ENCODE data around the gene CEP170B.

CEP170B gene

GRCh38 chr14:104859900-104860299 lies 5.2 kb upstream of the CEP170B start:
- H3K27ac ChIP-seq = no peak overlapping the region
- no peak for TF ChIP-seq CTCF (conservative IDR thresholded peaks at IDR 0.05)

- TF ChIP-seq CTCF (conservative IDR thresholded peaks at IDR 0.05) = no peak
- no peak overlapping the region for H3K27ac ChIP-seq
Observed at GRCh38 chr14:104860414-104860813, 4.7 kb upstream of the CEP170B start.

- H3K27ac ChIP-seq = peak overlapping the region; percentile 90; the same call in 1 of the 2 replicates
- no peak for TF ChIP-seq CTCF (conservative IDR thresholded peaks at IDR 0.05)
Observed at GRCh38 chr14:104863131-104863862, 1.8 kb upstream of the CEP170B start.

GRCh38 chr14:104863923-104864266 lies 1.2 kb upstream of the CEP170B start:
- peak overlapping the region; percentile 90 for H3K27ac ChIP-seq
- TF ChIP-seq CTCF (conservative IDR thresholded peaks at IDR 0.05) = no peak

GRCh38 chr14:104864267-104865080 lies 594 bp upstream of the CEP170B start:
- TF ChIP-seq CTCF (conservative IDR thresholded peaks at IDR 0.05) = no peak
- peak overlapping the region; percentile 90 for H3K27ac ChIP-seq

GRCh38 chr14:104865631-104866441 lies 768 bp downstream of the CEP170B start:
- TF ChIP-seq CTCF (conservative IDR thresholded peaks at IDR 0.05) = no peak
- peak overlapping the region; percentile 90 for H3K27ac ChIP-seq
